Stimulated activated CD4-positive, alpha-beta T cell treated with anti-CD3 and anti-CD28 coated beads, Interleukin-4, amount 100 ng/mL, for 1 hour (primary cell): ENCODE measurements around the gene NEUROG1.

ENCODE experiments used
- DNase-seq: peaks from one replicate; pipeline ENCODE4 v3.0.0-alpha.2; 2020

NEUROG1 gene

DNA sequence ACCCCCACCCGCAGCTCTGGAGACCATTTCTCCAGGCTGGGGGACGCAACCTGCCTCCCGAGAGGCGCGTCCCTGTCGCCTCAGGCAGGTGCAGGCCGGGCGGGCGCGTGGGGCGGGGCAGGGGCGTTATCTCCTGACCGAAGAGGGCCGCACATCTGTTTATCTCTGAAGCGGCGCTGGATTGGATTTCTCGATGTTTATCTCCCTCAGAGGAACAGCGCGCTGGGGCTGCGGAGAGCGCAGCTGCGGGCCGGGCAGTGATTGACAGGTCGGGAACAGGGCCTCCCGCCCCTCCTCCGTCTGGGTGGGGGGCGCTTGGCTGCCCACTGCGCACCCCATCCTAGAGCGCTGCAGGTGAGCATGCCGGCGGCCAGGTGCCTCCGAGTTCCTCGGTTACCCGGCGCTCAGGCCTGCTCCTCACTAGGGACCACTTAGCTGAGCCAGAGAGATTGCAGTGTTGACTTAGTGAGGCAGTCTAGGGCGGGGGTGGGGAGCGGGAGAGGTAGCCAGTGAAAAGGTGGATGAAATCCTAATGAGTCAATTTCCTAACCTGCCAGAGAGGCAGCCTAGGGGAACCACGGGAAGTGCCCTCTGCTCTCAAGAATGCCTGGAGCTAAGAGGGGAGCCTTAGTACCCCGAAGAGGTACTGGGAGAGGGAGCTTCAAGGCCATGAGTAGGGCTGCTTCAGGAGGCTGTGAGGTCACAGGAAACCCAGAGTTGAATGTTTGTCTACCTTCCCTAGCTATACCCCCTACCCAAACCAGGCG, 44.0 kb downstream of the NEUROG1 start:
- no peak for DNase-seq

DNA sequence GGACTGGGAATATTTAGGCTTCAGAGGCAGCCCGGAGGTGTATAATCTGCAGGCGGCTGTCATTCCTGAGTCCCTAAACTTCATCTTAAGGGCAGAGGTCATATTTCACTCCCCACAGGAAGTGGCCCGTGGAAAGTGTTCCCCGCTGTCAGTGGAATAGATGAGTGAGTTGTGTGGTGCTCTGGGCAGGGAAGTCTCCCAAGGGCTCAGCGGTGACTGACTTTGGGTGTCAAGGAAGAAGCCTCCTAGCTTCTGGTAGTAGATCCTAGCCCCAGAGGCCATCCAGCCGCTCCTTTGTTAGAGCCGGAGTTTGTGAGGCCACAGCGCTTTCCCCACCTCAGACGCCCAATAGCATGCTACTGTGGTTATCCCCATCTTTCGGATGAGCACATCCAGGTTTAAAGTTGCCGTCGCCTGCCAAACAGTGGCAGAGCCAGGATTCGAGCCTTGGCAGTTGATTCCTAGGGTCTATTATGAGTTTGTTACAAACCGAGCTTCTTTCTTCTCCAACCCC, 44.7 kb downstream of the NEUROG1 start:
- no peak for DNase-seq

DNA sequence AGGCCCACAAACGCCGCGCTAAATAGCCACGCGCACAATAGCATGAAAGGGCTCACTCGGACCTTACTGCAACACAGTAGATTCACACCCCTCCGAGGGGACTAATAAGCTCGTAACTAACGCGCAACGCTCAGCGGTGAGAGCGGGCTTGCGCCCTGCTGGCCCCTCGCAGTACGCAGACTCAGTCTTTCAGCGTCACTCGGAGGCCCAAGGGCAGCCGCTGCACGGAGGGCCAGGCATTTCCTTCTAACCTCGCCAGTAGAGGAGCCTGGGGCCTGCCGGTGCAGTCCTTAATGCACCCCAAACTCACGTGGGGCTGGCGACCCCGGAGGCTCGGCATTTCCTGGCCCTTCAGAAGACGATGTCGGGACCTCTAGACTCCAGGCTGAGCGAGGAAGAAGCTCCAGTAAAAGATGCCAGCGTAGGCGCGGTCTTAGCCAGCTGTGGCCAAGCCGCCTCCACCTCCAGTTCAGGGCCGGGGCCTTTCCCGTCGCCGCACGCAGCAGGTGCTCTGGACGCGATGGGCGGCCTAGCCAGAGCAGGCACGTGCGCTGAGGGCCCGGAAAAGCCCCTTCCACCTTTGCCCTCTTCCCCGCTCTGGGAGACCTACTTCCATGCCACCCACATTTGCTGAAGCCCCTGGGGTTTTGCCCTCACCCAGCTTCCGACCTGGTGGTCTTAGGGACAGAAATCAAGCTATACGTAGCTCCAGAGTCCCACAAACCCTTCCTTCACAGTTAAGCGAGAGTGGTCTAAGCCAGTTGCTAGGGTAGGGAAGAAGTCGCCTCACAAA, 45.3 kb downstream of the NEUROG1 start:
- no peak for DNase-seq

DNA sequence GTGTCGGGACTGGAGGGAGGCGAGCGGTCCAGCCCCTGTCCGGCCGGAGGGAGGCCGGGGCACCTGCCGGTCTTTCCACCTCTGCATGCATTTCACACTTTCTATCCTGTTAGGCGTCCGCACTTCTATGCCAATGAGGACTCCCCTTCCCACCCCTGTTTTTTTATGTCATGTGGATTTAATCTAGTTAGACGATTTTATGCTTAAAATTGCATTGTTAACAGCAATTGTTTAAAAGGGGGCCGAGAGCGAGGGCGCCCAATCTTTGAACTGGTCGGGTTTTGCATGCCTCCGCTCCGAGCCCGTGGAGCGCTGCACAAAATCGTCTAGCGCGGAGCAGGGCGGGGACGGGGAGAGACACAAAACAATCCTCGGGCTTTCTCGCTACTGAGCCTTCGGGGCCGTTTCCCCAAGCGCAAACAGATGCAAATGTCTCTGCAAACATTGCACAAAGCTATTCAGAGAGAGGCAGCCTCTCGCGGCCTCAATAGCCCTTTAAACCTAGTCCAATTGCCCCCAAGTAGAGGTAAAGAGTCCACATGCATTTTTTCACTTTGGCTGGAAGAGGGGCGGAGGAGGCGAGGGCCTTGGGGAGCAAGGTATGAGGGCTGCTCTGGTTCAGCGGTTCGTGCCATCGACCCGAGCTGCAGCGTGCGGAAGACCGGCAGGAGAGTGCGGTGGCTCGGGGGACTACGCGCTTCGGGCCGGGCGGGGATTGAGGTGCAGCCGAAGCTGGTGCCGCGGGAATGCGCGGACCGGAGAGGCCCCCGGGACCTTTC, 46.1 kb downstream of the NEUROG1 start:
- no peak for DNase-seq

DNA sequence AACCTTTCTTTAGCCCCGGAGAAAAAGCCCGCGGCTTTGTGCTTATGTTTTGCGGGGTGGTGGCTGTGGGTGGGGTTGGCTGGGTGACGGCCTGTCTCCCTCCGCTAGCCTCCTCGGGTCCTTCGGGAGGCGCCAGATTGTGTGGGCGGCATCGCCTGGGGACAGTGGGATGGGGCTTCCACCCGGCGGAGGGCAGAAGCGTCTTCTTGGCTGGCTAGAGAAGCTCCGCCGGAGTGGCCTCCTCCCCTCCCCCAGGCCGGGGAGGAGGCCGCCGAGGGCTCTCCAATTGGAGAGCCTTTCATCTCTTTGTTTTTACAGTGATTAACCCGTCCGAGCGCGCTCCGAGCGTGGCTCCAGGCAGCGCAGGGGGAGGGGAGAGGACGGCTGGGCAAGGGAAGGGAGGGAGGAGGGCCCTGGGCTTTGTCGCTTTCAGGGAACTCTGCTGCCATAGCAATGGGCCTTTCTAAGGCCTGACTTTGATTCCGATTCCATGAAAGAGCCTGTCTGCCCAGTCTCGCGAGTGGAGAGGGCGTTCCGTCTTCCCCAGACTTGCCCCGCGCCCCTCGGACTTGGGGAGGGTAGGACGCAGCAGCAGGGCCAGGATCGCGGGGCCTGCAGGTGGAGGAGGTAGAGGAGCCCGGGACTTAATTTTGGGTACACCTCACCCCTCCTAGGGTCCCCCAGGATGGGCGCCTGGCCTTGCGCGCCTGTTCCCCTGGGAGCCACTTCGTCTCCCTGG, 46.9 kb downstream of the NEUROG1 start:
- no peak for DNase-seq

DNA sequence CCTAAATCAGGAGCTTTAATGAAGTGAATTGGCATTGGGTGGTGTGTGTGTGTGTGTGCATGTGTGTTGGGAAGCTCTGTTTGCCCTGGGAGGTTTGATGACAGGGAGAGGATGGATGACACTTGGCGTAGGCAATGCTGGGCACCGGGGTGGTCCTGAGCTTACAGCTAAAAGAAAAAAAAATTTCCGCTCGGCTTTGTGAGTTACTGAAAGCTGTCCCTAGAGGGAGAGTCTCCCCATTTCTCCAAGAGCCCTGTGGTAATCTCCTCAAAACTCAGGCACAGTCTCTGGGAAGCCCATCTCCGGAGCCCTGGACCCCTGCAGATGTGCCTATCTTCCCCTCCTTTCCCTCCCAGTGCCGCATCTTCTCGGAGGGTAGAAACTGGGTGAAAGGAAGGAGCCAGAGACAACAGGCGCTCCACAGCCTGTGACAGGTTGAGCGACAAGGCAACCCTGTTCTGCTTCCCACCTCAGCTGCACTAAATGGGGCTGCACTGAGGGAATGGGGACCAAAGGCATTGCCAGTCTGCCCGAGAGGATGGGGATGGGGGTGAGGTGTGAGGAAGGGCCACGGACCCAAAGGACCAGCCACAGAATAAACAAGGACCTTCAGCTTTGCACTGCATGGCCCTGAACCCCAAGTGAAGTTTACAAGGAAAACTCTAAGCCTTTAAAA, 47.8 kb downstream of the NEUROG1 start:
- no peak for DNase-seq

DNA sequence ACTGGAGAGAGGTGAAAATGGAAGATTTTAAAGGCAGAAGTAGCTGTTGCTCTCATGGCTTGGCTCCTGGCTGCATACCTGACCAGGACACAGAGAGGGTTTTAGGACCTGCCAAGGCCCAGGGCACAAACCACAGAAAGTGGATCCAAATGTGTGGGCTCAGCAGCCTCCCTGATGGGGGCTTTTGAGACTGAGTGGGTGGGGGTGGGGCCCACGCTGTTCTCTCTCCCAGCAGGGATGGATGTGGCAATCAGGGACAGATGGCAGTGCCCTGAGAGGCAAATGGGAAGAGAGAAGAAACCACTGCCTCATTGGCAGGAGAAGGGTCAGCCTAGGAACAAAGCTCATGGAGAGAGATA, 48.7 kb downstream of the NEUROG1 start:
- no peak for DNase-seq

DNA sequence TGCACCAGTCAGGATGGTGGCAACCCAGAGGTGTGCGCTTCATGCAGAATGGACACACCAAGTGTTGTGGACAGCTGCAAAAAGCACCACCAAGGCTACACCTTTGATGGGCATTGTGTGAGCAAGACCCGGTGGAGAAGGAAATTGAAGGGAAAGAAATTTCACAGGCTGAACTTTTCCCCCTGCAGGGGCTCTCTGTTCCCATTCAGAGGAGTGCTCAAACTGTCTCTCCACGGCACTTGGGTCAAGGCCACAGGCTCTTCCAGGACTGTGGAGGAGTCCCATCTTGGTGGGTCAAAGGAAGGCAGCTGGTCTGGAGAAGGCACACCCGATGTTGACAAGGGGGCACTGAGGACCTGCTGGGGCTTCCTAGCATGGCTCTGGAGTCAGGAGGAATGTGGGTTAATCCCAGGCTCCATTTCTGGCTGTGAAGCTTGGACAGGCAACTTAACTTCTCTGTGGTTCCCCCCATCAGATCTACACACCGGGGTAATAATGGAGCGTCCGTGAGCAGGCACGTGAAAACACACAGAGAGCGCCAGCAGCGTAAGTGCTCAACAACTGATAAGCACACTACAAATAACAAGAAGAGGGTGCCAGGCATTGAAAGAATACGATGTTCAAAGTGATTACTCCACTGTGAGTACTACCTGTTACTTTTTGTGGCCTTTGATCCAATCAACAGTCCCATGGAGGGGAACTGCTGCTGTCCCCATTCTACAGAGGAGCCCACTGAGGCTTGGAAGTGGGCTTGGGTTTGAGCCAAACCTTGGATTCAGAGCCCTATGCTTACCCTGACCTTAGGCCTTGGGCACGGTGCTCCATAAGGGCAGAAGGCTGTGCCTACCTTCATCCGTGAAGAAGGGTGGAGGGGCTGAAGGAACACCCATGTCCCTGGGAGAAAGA, 49.4 kb downstream of the NEUROG1 start:
- DNase-seq: no peak

DNA sequence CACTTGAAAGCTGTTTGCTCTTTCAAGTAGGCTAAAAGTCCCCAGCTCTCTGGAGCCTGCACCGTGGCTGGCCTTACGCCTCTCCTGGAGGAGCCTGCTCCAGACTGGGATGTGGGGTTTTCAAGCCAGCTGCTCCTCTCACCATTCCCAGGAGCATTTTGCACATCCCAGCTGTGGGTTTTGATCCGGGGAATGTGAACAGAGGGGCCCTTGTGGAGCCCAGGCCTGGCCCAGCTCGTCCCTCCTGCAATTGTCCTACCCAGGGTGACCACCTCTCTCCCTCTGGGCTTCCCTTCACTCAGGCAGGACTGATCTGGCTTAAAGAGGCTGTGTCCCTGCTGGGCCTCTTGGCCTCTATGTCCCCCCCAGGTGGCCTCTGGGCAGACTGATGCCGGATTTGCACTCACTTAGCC, 51.1 kb downstream of the NEUROG1 start:
- no peak for DNase-seq
